K562 (cell line): Measurements from ENCODE around the gene METTL3. TPM values are rescaled to one million over a fixed set of nuclear protein-coding genes. Genes with fewer than 3 reads are reported as not detected.

Experiments used
- ATF1 ChIP-seq, 2 experiments: fragments of 450-650 bp in 1 of 2; IDR thresholded peaks; 2 replicates each; pipeline ENCODE4 v1.6.1; 2016; ENCODE audit warnings: missing compliant biosample characterization in 1 of 2, missing genetic modification characterization in 1 of 2
- CEBPB ChIP-seq: fragments of 450-650 bp; IDR thresholded peaks from 2 replicates; pipeline ENCODE4 v1.6.1; 2016; ENCODE audit warnings: missing genetic modification characterization, missing compliant biosample characterization
- DMBX1 ChIP-seq: fragments of 250-450 bp; sonication (Bioruptor Pico); IDR thresholded peaks from 2 replicates; pipeline ENCODE4 v1.8.0; 2022; ENCODE audit warnings: inconsistent platforms, mild to moderate bottlenecking, moderate library complexity, borderline replicate concordance
- GABPB1 ChIP-seq: sonication (generic); formaldehyde crosslinking; IDR thresholded peaks from 2 replicates; pipeline ENCODE4 v1.8.0; 2022; ENCODE audit warnings: mild to moderate bottlenecking, missing genetic modification reagents
- IRF2 ChIP-seq: sonication (generic); formaldehyde crosslinking; IDR thresholded peaks from 2 replicates; pipeline ENCODE4 v1.8.1; 2022; ENCODE audit warnings: mild to moderate bottlenecking, missing genetic modification reagents
- KLF10 ChIP-seq: fragments of 250-450 bp; sonication (Bioruptor Pico); IDR thresholded peaks from 2 replicates; pipeline ENCODE4 v1.6.1; 2021; ENCODE audit warnings: matching md5 sums
- KLF6 ChIP-seq: fragments of 250-450 bp; sonication (Bioruptor Pico); IDR thresholded peaks from 2 replicates; pipeline ENCODE4 v1.4.0; 2020; ENCODE audit warnings: mild to moderate bottlenecking, moderate library complexity, borderline replicate concordance
- NFE2L1 ChIP-seq: fragments of 450-650 bp; IDR thresholded peaks from 2 replicates; pipeline ENCODE4 v1.6.1; 2016; ENCODE audit warnings: missing genetic modification characterization, low read depth, mild to moderate bottlenecking, missing compliant biosample characterization, moderate library complexity, borderline replicate concordance
- PHF20 ChIP-seq: fragments of 450-650 bp; IDR thresholded peaks from 2 replicates; pipeline ENCODE4 v1.6.1; 2018; ENCODE audit not compliant: partially characterized antibody
- PTBP1 ChIP-seq: fragments of 200-400 bp; formaldehyde crosslinking; IDR thresholded peaks from 2 replicates; pipeline ENCODE4 v1.6.1; 2017; ENCODE audit warnings: low read depth, low read length
- SAFB2 ChIP-seq: fragments of 200-400 bp; formaldehyde crosslinking; IDR thresholded peaks from 2 replicates; pipeline ENCODE4 v1.6.1; 2018; ENCODE audit warnings: borderline replicate concordance, low read length, low read depth, moderate library complexity; ENCODE audit not compliant: severe bottlenecking
- SIN3B ChIP-seq: fragments of 450-650 bp; IDR thresholded peaks from 2 replicates; pipeline ENCODE4 v1.6.1; 2017; ENCODE audit warnings: low read depth, mild to moderate bottlenecking, moderate library complexity
- SMAD3 ChIP-seq: fragments of 450-650 bp; formaldehyde crosslinking; conservative IDR thresholded peaks from 2 replicates; pipeline ENCODE4 v1.4.0; 2020; ENCODE audit warnings: mild to moderate bottlenecking
- XRCC5 ChIP-seq: fragments of 200-400 bp; formaldehyde crosslinking; IDR thresholded peaks from 2 replicates; pipeline ENCODE4 v1.6.1; 2017; ENCODE audit warnings: low read depth, mild to moderate bottlenecking, low read length
- ZNF12 ChIP-seq: sonication (generic); formaldehyde crosslinking; IDR thresholded peaks from 2 replicates; pipeline ENCODE4 v1.4.0; 2020; ENCODE audit warnings: mild to moderate bottlenecking, missing genetic modification reagents
- ZNF124 ChIP-seq: sonication (generic); formaldehyde crosslinking; IDR thresholded peaks from 2 replicates; pipeline ENCODE4 v1.8.1; 2022; ENCODE audit warnings: missing genetic modification reagents
- ZNF232 ChIP-seq: sonication (generic); formaldehyde crosslinking; IDR thresholded peaks from 2 replicates; pipeline ENCODE4 v1.8.0; 2022; ENCODE audit warnings: mild to moderate bottlenecking, missing genetic modification reagents
- ZNF274 ChIP-seq: IDR thresholded peaks from 2 replicates; pipeline ENCODE4 v1.6.1; 2011; ENCODE audit warnings: low read depth, mild to moderate bottlenecking, low read length, moderate library complexity, borderline replicate concordance
- ZNF3 ChIP-seq: fragments of 250-450 bp; sonication (Bioruptor Pico); IDR thresholded peaks from 2 replicates; pipeline ENCODE4 v1.5.0; 2021; ENCODE audit warnings: mild to moderate bottlenecking, moderate library complexity
- ZNF57 ChIP-seq: fragments of 450-650 bp; formaldehyde crosslinking; IDR thresholded peaks from 2 replicates; pipeline ENCODE4 v1.4.0; 2020; ENCODE audit warnings: mild to moderate bottlenecking, moderate library complexity
- polyA plus RNA-seq, 8 experiments: library from polyadenylated mRNA; depleted of rRNA in 4 of 8; stranded (reverse) in 5 of 8; unstranded in 3 of 8; fragments of >200 nt; fragmentation: Nextera tagmentation in 2 of 8; fragmentation: Illumina TruSeq in 1 of 8; extraction: Ambion mirVana in 2 of 8; extraction: Trizol in 1 of 8; gene quantifications; 2 replicates each; pipeline versions ENCODE4 v1.2.1 to v1.2.3, GENCODE V29; 2011 to 2014; ENCODE audit warnings: inconsistent platforms in 1 of 8, missing spikeins in 1 of 8
- total RNA-seq, 7 experiments: library from RNA; depleted of rRNA in 6 of 7; stranded (reverse); fragments of >200 nt in 6 of 7; fragmentation: Illumina TruSeq in 2 of 7; extraction: Trizol in 2 of 7; gene quantifications; 2 replicates each; pipeline versions ENCODE4 v1.2.1 to v1.2.3, GENCODE V29; 2011 to 2021; ENCODE audit warnings: low replicate concordance in 1 of 7
- TF ChIP-seq, protein P1 (sequence below): fragments of 250-450 bp; sonication (Bioruptor Pico); IDR thresholded peaks from 2 replicates; pipeline ENCODE4 v1.8.0; 2021; ENCODE audit warnings: moderate library complexity, mild to moderate bottlenecking, inconsistent platforms
- TF ChIP-seq, protein P2 (sequence below): fragments of 450-650 bp; conservative IDR thresholded peaks from 2 replicates; pipeline ENCODE4 v1.6.1; 2016; ENCODE audit warnings: missing genetic modification characterization, low read depth, mild to moderate bottlenecking, control low read depth, missing compliant biosample characterization
- TF ChIP-seq, protein P3 (sequence below): fragments of 250-450 bp; sonication (Bioruptor Pico); IDR thresholded peaks from 2 replicates; pipeline ENCODE4 v1.5.0; 2021
- TF ChIP-seq, protein P4 (sequence below), 2 experiments: fragments of 450-650 bp in 1 of 2; sonication (generic) in 1 of 2; formaldehyde crosslinking; conservative IDR thresholded peaks; 2 replicates each; pipeline versions ENCODE4 v1.4.0 to v1.8.1; 2020 to 2022; ENCODE audit warnings: mild to moderate bottlenecking in 1 of 2, missing genetic modification reagents in 1 of 2

METTL3 gene
- total and polyA plus RNA-seq, 9 of the 15 experiments (the other 6 are each of a cell fraction or from before 2014, with no cell fraction given), result 42.1 to 151 (median 65.7) TPM

DNA sequence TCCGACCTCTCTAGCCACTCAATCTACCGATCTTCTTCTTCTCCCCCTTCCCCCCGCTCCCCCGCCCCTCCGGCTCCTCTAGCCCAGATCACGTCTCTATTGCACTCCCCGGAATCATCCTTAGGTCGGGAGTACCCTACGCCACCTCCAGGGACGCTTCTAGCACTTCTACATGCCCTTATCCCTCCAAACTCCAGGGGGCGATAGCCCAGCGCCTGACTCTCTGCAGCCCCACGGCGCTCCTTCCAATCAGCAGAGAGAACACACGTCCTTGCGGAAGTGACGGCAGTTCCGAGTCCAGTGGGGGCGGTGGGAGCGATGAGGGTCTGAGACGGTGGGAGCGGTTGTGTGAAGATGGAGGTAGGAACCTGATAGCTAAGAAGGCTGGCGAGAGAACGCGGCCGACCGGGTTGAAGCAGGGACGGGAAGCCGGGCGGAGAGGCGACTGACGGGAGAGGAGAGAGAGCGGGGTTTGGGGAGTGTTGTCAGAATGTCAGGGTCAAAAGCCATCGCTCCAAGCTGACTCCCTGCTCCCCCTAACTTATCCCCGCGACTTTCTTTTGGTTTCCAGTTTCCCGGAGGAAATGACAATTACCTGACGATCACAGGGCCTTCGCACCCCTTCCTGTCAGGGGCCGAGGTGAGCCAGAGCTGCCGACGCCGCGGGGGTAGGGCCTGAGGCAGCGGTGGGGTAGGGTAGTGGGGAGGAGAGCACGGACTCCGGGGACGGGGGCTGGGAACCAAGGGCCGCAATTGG lies 34.0 kb downstream of the METTL3 start, which contains the start of the genes RAB2B and TOX4 (continued):
- TF ChIP-seq, protein P1, sequence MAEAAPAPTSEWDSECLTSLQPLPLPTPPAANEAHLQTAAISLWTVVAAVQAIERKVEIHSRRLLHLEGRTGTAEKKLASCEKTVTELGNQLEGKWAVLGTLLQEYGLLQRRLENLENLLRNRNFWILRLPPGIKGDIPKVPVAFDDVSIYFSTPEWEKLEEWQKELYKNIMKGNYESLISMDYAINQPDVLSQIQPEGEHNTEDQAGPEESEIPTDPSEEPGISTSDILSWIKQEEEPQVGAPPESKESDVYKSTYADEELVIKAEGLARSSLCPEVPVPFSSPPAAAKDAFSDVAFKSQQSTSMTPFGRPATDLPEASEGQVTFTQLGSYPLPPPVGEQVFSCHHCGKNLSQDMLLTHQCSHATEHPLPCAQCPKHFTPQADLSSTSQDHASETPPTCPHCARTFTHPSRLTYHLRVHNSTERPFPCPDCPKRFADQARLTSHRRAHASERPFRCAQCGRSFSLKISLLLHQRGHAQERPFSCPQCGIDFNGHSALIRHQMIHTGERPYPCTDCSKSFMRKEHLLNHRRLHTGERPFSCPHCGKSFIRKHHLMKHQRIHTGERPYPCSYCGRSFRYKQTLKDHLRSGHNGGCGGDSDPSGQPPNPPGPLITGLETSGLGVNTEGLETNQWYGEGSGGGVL (CRISPR knock-in tag), result no peak
- no peak for TF ChIP-seq CEBPB (tag)
- TF ChIP-seq, protein P2, sequence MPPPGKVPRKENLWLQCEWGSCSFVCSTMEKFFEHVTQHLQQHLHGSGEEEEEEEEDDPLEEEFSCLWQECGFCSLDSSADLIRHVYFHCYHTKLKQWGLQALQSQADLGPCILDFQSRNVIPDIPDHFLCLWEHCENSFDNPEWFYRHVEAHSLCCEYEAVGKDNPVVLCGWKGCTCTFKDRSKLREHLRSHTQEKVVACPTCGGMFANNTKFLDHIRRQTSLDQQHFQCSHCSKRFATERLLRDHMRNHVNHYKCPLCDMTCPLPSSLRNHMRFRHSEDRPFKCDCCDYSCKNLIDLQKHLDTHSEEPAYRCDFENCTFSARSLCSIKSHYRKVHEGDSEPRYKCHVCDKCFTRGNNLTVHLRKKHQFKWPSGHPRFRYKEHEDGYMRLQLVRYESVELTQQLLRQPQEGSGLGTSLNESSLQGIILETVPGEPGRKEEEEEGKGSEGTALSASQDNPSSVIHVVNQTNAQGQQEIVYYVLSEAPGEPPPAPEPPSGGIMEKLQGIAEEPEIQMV (tag), result no peak
- no peak for TF ChIP-seq ZNF57 (CRISPR knock-in tag)
- TF ChIP-seq, protein P3, sequence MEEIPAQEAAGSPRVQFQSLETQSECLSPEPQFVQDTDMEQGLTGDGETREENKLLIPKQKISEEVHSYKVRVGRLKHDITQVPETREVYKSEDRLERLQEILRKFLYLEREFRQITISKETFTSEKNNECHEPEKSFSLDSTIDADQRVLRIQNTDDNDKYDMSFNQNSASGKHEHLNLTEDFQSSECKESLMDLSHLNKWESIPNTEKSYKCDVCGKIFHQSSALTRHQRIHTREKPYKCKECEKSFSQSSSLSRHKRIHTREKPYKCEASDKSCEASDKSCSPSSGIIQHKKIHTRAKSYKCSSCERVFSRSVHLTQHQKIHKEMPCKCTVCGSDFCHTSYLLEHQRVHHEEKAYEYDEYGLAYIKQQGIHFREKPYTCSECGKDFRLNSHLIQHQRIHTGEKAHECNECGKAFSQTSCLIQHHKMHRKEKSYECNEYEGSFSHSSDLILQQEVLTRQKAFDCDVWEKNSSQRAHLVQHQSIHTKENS (CRISPR knock-in tag), result no peak
- TF ChIP-seq, protein P4, sequence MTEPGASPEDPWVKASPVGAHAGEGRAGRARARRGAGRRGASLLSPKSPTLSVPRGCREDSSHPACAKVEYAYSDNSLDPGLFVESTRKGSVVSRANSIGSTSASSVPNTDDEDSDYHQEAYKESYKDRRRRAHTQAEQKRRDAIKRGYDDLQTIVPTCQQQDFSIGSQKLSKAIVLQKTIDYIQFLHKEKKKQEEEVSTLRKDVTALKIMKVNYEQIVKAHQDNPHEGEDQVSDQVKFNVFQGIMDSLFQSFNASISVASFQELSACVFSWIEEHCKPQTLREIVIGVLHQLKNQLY (CRISPR knock-in tag; conservative IDR thresholded peaks at IDR 0.05), result no peak
- TF ChIP-seq ZNF12 (CRISPR knock-in tag), result no peak
- TF ChIP-seq ZNF232 (CRISPR knock-in tag), result no peak
- TF ChIP-seq DMBX1 (CRISPR knock-in tag), result no peak
- no peak for TF ChIP-seq SAFB2
- no peak for TF ChIP-seq KLF10 (CRISPR knock-in tag)
- no peak for TF ChIP-seq IRF2 (CRISPR knock-in tag)
- no peak for TF ChIP-seq SMAD3
- TF ChIP-seq GABPB1, result peak; percentile 90
- TF ChIP-seq SIN3B, result peak; percentile 73
- TF ChIP-seq NFE2L1, result no peak
- peak; percentile 86 for TF ChIP-seq XRCC5
- no peak for TF ChIP-seq KLF6 (CRISPR knock-in tag)
- TF ChIP-seq ATF1 (CRISPR knock-in tag; IDR thresholded peaks at IDR 0.05), result no peak
- TF ChIP-seq ATF1 (tag; IDR thresholded peaks at IDR 0.05), result peak; percentile 93
- TF ChIP-seq ZNF274, result no peak
- no peak for TF ChIP-seq ZNF124
- TF ChIP-seq ZNF3, result no peak
- peak; percentile 89 for TF ChIP-seq PHF20
- TF ChIP-seq PTBP1, result no peak
